Lower leg skin (tissue), 3 donors: Measurements from ENCODE around the gene OR13C4.
"Not testable (repeated sequence)": the region's sequence is repeated elsewhere in the genome, so short reads cannot be mapped to it uniquely, and the experiment has no call there.

ENCODE experiments used
- CTCF ChIP-seq, 3 donors: fragments of 450-650 bp; IDR thresholded peaks; one replicate each; pipeline ENCODE4 v1.5.1; 2016; ENCODE audit warnings: antibody characterized with exemption in 3 of 3, mild to moderate bottlenecking in 3 of 3, moderate library complexity in 2 of 3
- POLR2A ChIP-seq, 2 donors: fragments of 450-650 bp; IDR thresholded peaks; one replicate each; pipeline ENCODE4 v1.6.1; 2016 to 2017; ENCODE audit warnings: antibody characterized with exemption in 2 of 2, mild to moderate bottlenecking in 1 of 2, moderate library complexity in 1 of 2

GRCh38 chr9:104520241-104520640 is 6.8 kb downstream of the OR13C4 start:
- TF ChIP-seq CTCF, POLR2A (IDR thresholded peaks at IDR 0.05): not testable (repeated sequence)
